GF-D8 (cell line): ENCODE results near the gene ADGRA3.
"Not testable (repeated sequence)": the region's sequence is repeated elsewhere in the genome, so short reads cannot be mapped to it uniquely, and the experiment has no call there.

Experiments used
- DNase-seq: peaks from one replicate; lab custom pipeline; 2025; lab: John Stamatoyannopoulos, UW

ADGRA3 gene

GRCh38 chr4:22477813-22478182 lies 38.1 kb downstream of the ADGRA3 start:
- DNase-seq: no peak

DNA sequence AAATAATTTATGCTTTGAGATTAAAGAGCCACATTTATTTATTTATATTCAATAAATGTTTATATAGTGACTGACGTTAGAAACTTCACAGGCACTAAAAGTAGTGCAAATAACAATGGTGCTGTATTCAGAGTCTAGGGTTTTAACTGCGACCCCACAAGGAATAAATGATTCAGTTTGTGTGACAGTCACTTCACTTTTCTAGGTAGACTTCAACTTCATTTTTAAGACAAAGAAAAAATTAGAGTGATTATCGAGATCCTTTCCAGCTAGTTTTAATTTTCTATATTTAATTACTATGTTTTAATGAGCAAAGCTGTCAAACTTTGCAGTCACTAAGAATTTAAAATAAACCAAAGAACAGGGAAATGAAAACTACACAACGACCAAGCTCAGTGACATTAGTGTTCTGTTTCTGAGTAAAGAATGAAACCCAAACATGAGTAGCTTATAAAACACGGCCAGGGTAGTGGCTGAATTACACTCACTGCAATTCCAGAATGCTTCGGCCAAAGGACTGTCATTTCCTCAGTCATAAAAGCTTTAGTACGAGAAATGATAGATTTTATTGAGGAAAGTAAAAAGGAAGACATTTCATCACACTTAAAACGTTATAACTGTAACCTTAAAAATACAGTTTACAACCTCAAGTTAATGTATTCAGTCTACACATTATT lies 38.6 kb downstream of the ADGRA3 start:
- no peak for DNase-seq

DNA sequence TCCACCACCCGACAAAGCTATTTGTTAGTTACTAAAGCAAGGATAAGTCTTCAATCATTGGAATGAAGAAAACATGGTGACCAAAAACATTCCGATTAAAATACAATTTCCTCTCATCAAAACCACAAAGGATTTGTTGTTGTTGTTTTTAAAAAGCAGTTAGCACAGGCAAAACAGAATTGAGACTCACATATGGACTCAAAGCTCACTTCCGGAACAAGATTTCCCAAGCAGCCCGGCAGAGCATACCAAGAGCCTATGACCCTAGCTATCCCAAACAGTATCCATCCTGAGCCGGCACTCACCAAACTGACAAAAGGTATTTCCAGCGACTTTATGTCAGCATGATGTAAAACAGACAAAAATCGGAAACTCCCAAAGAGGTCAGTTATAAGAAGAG lies 39.9 kb downstream of the ADGRA3 start:
- no peak for DNase-seq

- DNase-seq: not testable (repeated sequence)
Observed at GRCh38 chr4:22475311-22475646, 40.6 kb downstream of the ADGRA3 start.

GRCh38 chr4:22474636-22475310 lies 41.1 kb downstream of the ADGRA3 start:
- DNase-seq: no peak

DNA sequence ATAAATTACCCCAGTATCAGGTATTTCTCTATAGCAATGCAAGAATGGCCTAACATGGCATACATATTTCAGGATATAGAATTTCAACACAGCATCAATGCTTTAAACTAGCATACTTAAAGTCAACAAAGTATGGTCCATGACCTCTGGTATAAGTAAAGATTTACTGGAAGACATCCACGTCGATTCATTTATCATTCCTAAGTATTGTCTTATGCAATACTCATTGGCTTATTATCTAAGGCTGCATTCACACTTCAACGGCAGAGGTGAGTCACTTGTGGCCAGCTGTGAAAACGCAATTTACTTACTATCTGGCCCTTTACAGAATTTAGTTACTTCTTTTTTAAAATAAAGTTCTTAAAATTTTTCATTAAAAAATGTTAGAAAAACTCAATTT lies 42.6 kb downstream of the ADGRA3 start:
- DNase-seq: no peak

DNA sequence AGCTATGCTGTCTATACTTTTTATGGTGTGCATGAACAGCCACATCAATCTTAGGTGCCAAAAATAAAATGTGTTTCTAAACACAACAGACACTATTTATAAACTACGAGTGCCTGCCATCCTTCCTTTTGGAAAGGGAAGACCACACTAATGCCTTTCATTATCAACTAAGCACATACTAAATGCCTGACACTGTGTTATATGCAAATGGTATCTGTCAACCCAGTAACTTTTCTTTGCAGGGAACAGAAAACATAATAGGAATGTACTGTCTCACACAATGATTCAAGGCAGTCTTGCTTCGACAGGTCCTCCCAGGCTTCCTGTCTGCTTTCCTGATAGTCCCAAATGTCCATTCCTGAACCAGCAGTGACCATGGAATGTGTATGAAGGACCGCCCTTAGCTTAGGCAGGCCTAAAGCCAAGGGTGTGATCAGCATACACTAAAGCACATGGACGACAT lies 43.8 kb downstream of the ADGRA3 start:
- DNase-seq: no peak

DNA sequence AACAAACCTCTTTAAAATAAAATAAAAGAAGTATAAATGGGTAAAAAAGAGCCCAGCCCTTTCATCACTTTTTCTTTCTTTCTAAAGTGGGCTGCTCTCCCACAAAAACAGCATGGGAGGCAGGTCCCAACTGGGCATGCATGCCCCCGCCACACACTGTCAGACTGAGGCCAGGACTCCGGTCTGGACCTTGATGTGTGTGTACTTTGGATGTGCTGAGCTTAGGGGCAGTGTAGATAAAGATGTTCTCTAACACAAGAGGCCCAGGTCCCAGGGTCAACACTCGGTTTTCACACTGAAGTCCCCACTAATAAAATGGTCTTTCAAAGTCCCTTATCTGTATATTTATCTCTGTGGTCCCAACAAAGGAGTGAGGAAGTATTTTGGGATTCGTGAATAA lies 44.4 kb downstream of the ADGRA3 start:
- DNase-seq: no peak

DNA sequence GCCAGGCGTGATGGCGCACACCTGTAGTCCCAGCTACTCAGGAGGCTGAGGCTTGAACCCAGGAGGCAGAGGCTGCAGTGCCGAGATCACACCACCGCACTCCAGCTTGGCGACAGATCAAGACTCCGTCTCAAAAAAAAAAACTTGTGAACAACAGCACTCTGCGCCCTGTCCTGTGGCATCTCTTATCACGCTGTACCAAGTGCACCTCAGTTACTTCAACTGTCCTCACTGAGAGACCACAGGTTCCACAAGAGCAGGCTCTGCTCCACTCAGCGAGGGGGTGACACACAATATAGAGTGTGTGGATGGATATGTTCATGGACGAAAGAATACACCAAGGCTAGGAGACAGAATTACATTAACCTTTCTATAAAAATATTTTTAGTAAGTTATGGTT lies 49.3 kb downstream of the ADGRA3 start:
- no peak for DNase-seq

DNA sequence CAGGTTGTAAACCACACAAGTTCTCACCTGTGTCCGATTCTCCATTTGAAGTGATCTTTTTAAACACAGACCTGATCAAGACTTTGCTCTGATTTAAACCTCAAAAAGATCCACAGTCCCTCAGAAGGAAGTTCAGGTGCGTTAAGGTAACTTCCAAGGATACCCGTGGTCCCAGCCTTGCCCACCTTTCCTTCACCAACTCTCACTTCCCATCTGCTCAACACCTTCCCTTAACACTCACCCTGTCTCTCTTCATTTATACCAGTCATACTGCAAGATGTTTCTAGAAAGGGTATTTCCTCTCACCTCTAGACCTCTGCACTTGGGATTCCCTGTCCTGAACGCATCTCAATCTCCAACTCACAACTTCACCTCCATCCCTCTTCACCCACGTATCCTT lies 49.9 kb downstream of the ADGRA3 start:
- DNase-seq: no peak

DNA sequence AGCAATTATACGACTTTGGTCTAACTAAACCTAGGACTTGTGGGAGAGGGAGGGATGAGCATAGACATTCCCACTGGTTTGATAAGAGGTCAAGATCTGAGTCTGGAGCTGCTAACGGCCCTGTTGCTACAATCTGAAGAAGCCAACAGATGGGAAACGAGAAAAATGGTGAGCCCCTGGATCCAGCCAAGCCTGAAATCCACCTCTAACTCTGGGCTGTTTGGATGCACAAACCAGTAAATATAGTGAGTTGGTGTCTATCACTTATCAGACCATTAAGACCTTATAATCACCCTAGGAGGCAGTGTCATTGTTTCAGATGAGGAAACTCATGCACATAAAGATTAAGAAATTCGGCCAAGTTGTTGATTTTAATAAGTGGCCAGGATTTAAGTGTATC lies 50.5 kb downstream of the ADGRA3 start:
- DNase-seq: no peak

DNA sequence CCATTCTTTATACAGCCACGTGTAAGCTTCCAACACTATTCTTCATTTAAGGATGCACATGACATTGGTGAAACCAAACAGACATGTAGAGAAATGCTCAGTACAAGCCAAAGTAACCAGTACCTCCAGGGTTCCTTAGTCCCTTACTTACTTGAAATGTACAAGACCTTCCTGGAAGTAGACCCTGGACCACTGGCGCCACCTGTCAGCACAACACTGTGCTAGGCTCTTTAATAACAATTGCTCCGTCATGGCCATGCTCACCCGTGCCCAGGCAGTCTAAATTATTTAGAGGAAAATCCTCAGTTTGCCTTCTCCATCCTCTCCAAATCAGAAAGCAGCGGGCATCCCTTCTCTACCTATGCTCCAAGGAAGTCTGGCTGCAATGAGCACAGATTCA lies 52.7 kb downstream of the ADGRA3 start:
- DNase-seq: no peak

- DNase-seq: no peak
Observed at GRCh38 chr4:22462688-22463087, 53.2 kb downstream of the ADGRA3 start.

GRCh38 chr4:22460266-22460665 lies 55.6 kb downstream of the ADGRA3 start:
- no peak for DNase-seq

GRCh38 chr4:22458098-22458497 lies 57.8 kb downstream of the ADGRA3 start:
- no peak for DNase-seq

DNA sequence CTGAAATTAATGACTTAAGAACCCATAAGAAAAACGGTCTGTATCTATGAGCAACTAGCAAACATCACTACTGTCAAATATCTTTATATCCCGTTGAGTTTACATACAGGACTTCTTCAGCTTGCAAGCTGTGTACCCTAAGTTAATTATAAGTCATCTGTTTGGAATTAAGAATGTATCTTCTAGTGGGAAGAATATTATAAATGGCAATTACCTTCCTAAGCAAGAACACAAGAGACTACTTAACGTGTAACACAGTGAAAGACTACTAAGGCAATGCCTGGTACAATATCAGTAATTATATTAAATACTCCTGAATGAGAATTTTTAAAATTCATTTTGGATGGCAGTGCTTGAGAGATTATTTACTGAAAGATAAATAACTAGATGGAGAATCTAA lies 58.5 kb downstream of the ADGRA3 start:
- no peak for DNase-seq

- DNase-seq: no peak
Observed at GRCh38 chr4:22456291-22456690, 59.6 kb downstream of the ADGRA3 start.

DNA sequence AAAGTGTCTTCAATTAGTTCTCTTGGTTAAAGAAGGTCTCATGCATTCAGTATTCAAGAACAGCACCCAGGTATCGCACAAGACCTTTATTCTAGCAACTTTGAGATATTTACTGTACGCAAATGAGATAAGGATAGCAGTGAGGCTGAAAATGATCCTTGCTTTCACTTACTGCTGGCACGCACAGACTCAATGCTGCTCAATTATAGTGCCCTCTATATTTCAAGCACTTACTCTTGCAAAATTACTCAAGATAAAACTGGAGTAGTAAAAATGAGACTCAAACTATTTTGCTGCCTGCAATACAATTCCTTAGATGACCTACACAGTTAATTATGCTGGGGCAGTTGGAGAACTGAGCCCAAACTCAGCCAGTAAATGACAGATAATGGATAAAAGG lies 60.9 kb downstream of the ADGRA3 start:
- DNase-seq: no peak

DNA sequence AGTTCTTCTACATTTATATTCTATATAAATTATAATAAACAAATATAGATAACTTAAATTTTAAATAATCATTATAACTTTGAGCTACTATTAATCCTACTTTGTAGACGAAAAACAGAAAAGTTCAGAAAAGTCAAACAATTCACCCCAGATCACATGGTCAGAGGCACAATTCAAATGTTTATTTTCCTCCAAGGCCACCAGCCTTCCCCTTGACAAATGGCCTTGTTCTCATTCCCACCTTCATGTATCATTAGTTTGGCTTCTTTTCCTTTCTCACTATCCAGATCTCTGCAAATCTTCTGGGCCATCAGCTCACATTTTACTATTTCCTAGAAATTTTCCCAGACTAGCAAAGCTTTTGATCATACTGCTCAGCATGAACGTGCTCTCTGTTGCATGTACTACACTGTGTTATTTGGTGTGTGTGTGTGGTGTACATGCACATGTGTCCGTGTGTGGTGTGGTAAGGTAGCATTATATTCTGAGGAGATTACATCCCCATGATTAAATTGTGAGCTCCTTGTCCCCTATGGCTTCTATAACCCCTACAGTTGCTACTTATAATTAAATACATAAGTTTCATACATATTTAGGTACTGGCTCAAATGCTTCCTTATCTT lies 61.5 kb downstream of the ADGRA3 start:
- no peak for DNase-seq

- DNase-seq: no peak
Observed at GRCh38 chr4:22444813-22445212, 71.1 kb downstream of the ADGRA3 start.

GRCh38 chr4:22442956-22443355 lies 72.9 kb downstream of the ADGRA3 start:
- DNase-seq: no peak

DNA sequence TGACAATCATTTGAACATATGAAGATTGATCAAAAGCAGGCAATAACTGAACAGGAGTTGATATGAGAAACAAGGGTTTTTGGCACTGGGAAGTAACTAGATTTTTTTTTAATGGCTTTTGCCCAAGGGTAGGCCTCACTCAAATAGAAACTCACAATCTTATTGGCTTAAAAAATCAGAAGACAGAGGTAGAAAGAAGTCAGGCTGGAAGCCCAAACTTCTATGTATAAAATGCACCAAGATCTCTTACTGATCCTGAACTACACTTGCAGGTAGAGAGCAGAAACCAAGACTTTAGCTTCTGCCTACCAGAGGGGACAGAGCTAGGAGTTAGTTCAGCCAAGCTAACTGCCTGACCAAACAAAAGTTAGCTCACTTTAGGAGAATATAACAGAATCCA lies 74.9 kb downstream of the ADGRA3 start:
- no peak for DNase-seq

DNA sequence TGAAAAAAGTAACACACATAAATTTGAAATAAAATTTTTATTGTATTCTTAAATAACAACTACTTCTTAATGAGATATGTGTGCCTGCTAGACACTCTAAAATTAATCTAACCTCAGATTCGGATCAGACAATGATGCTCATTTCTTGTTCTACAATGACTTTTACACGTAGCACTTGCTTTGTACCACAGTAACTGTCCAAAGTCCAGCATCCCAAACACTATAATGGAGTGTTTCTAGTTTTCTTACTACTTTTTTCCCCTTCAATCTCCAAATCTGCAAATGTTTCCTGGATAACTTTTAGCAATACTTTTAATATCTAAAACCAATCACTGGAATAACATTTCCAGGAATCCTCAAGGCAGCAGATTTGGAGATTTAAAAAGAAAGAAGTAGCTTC lies 75.9 kb downstream of the ADGRA3 start:
- DNase-seq: no peak

GRCh38 chr4:22435652-22436051 lies 80.2 kb downstream of the ADGRA3 start:
- DNase-seq: no peak
